K562 (cell line): Measurements from ENCODE around the gene AMFR.

ENCODE experiments used
- CHD2 ChIP-seq: IDR thresholded peaks from 2 replicates; pipeline ENCODE4 v1.6.1; 2011; ENCODE audit warnings: low read depth, low read length
- EZH2 ChIP-seq: IDR thresholded peaks from 2 replicates; pipeline ENCODE4 v1.6.1; 2012; ENCODE audit warnings: low read depth, mild to moderate bottlenecking, inconsistent platforms, low read length, borderline replicate concordance
- HNRNPK ChIP-seq: fragments of 200-400 bp; formaldehyde crosslinking; IDR thresholded peaks from one replicate; pipeline ENCODE4 v1.6.1; 2018; ENCODE audit warnings: mild to moderate bottlenecking, low read depth, low read length; ENCODE audit not compliant: poor library complexity, severe bottlenecking
- KDM1A ChIP-seq, 2 experiments: fragments of 450-650 bp; IDR thresholded peaks; 2 replicates each; pipeline ENCODE4 v1.6.1; 2016; ENCODE audit warnings: mild to moderate bottlenecking in 2 of 2
- MTA3 ChIP-seq: fragments of 450-650 bp; formaldehyde crosslinking; IDR thresholded peaks from 2 replicates; pipeline ENCODE4 v1.6.1; 2017; ENCODE audit warnings: mild to moderate bottlenecking, borderline replicate concordance
- SP1 ChIP-seq: sonication (generic); formaldehyde crosslinking; IDR thresholded peaks from 2 replicates; pipeline ENCODE4 v1.8.1; 2022; ENCODE audit warnings: mild to moderate bottlenecking, missing genetic modification reagents
- SRSF1 ChIP-seq: fragments of 200-400 bp; formaldehyde crosslinking; IDR thresholded peaks from 2 replicates; pipeline ENCODE4 v1.6.1; 2017; ENCODE audit warnings: mild to moderate bottlenecking, low read depth, low read length, moderate library complexity
- TCF7L2 ChIP-seq: fragments of 150-350 bp; IDR thresholded peaks from 2 replicates; pipeline ENCODE4 v1.6.1; 2016; ENCODE audit warnings: low read depth, mild to moderate bottlenecking, low read length, moderate library complexity
- ZBTB7A ChIP-seq: IDR thresholded peaks from 2 replicates; pipeline ENCODE4 v1.6.1; 2011; ENCODE audit warnings: low read depth, mild to moderate bottlenecking, low read length, moderate library complexity, borderline replicate concordance; ENCODE audit not compliant: control insufficient read depth
- ZNF23 ChIP-seq: fragments of 250-450 bp; sonication (Bioruptor Pico); IDR thresholded peaks from 2 replicates; pipeline ENCODE4 v1.4.0; 2020; ENCODE audit warnings: mild to moderate bottlenecking

GRCh38 chr16:56346131-56346890, 79.0 kb downstream of the AMFR start:
- TF ChIP-seq SP1 = no peak
- TF ChIP-seq EZH2 = no peak
- no peak for TF ChIP-seq HNRNPK
- no peak for TF ChIP-seq TCF7L2
- TF ChIP-seq MTA3 = no peak
- TF ChIP-seq SRSF1 = no peak
- TF ChIP-seq ZNF23 (CRISPR knock-in tag) = no peak
- TF ChIP-seq CHD2 = no peak
- TF ChIP-seq ZBTB7A = no peak
- TF ChIP-seq KDM1A (IDR thresholded peaks at IDR 0.05) = no peak
